Thoracic aorta (tissue), 2 donors: ENCODE results near the gene ATP9A. TPM values are rescaled to one million over a fixed set of nuclear protein-coding genes. Genes with fewer than 3 reads are reported as not detected.
A peak's percentile ranks its signal among the peaks of the same experiment; 100 is the strongest.

Experiments
- ATAC-seq: fragments of 150-250 bp; one replicate; pipeline ENCODE4 v1.8.0; 2017; ENCODE audit warnings: low read depth; ENCODE audit not compliant: insufficient number of reproducible peaks, low FRiP score
- DNase-seq: peaks from one replicate; pipeline ENCODE4 v3.0.0-alpha.2; 2020; ENCODE audit warnings: low spot score
- H3K27ac ChIP-seq, 2 donors: fragments of 200-600 bp; sonication (generic); 1 replicate in 1 of 2; 2 replicates in 1 of 2; pipeline ENCODE4 v1.5.1; 2016; ENCODE audit warnings: mild to moderate bottlenecking in 2 of 2, moderate library complexity in 2 of 2
- H3K27me3 ChIP-seq: fragments of 200-600 bp; sonication (generic); replicated peaks from 2 replicates; pipeline ENCODE4 v1.6.0; 2016; ENCODE audit warnings: mild to moderate bottlenecking; ENCODE audit not compliant: insufficient read depth
- H3K36me3 ChIP-seq: fragments of 200-600 bp; sonication (generic); one replicate; pipeline ENCODE4 v1.5.1; 2016
- H3K4me1 ChIP-seq, 2 donors: fragments of 200-600 bp; sonication (generic); 1 replicate in 1 of 2; 2 replicates in 1 of 2; pipeline versions ENCODE4 v1.5.1 to v1.6.0; 2016; ENCODE audit warnings: low read depth in 2 of 2, mild to moderate bottlenecking in 1 of 2; ENCODE audit not compliant: control insufficient read depth in 1 of 2
- H3K4me3 ChIP-seq: fragments of 200-600 bp; sonication (generic); 2 replicates; pipeline ENCODE4 v1.5.1; 2016; ENCODE audit warnings: mild to moderate bottlenecking
- H3K9me3 ChIP-seq: fragments of 200-600 bp; sonication (generic); 2 replicates; pipeline ENCODE4 v1.5.1; 2016
- CTCF ChIP-seq: fragments of 200-600 bp; sonication (generic); IDR thresholded peaks from one replicate; pipeline ENCODE4 v1.5.1; 2019; ENCODE audit warnings: antibody characterized with exemption
- total RNA-seq, 2 donors: library from RNA; depleted of rRNA; stranded (reverse); fragments of >200 nt; gene quantifications; one replicate each; pipeline versions ENCODE4 v1.1.0 to v1.2.3, GENCODE V29; 2016

Gene ATP9A
- total RNA-seq, 2 donors from 2014 or later: 54.4 TPM

- no peak for ATAC-seq
Observed at GRCh38 chr20:51641866-51642265, 126.3 kb downstream of the ATP9A start.

GRCh38 chr20:51640743-51641142 is 127.4 kb downstream of the ATP9A start:
- no peak for ATAC-seq
- no peak overlapping the region for H3K27ac ChIP-seq

More at GRCh38 chr20:51641866-51642265, 126.3 kb downstream of the ATP9A start:
- Histone ChIP-seq H3K4me3 (no peak overlapping the region), H3K27ac (no peak overlapping the region), H3K9me3 (no peaks in the 10 kb centered on the region), H3K4me1 (no peaks in the 10 kb centered on the region), H3K36me3 (no peaks in the 10 kb centered on the region), H3K27me3 (no peaks in the 10 kb centered on the region)
- TF ChIP-seq CTCF: no peak
- DNase-seq: no peak

GRCh38 chr20:51639206-51639832 is 128.9 kb downstream of the ATP9A start:
- no peaks in the 10 kb centered on the region for H3K9me3 ChIP-seq
- H3K4me3 ChIP-seq: no peak overlapping the region
- H3K4me1 ChIP-seq: no peaks in the 10 kb centered on the region
- no peak overlapping the region for H3K27ac ChIP-seq
- H3K27me3 ChIP-seq: no peaks in the 10 kb centered on the region
- no peak for ATAC-seq
- H3K36me3 ChIP-seq: no peaks in the 10 kb centered on the region
- peak; percentile 87 for TF ChIP-seq CTCF
- DNase-seq: no peak

More at GRCh38 chr20:51640743-51641142, 127.4 kb downstream of the ATP9A start:
- H3K4me3 ChIP-seq: no peak overlapping the region
- TF ChIP-seq CTCF: no peak
- H3K9me3 ChIP-seq: no peaks in the 10 kb centered on the region
- H3K27me3 ChIP-seq: no peaks in the 10 kb centered on the region
- no peak for DNase-seq
- no peaks in the 10 kb centered on the region for H3K36me3 ChIP-seq
- H3K4me1 ChIP-seq: no peaks in the 10 kb centered on the region

- peaks cover 0 to 6% of the 10 kb centered on the region in 2 donors for H3K4me1 ChIP-seq
- no peak for TF ChIP-seq CTCF
- H3K36me3 ChIP-seq: no peaks in the 10 kb centered on the region
- DNase-seq (no peak), ATAC-seq (no peak)
- H3K4me3 ChIP-seq: no peak overlapping the region
- no peaks in the 10 kb centered on the region for H3K9me3 ChIP-seq
- no peak overlapping the region for H3K27ac ChIP-seq
- H3K27me3 ChIP-seq: no peaks in the 10 kb centered on the region
Observed at GRCh38 chr20:51637241-51637640, 130.9 kb downstream of the ATP9A start.

GRCh38 chr20:51636123-51636522 is 132.1 kb downstream of the ATP9A start:
- Histone ChIP-seq H3K4me1 (peaks cover 6 to 17% of the 10 kb centered on the region in 2 donors), H3K9me3 (no peaks in the 10 kb centered on the region), H3K36me3 (no peaks in the 10 kb centered on the region), H3K4me3 (no peak overlapping the region), H3K27me3 (no peaks in the 10 kb centered on the region), H3K27ac (no peak overlapping the region)
- no peak for DNase-seq
- no peak for ATAC-seq
- no peak for TF ChIP-seq CTCF
